Stimulated activated naive CD8-positive, alpha-beta T cell treated with anti-CD3 and anti-CD28 coated beads, Interleukin-15, Interleukin-2, amounts not matched to agents 100 U/mL and 50 U/mL, for 24 hours (primary cell): ENCODE measurements around the gene ADAMTS17.

ENCODE experiments used
- ATAC-seq: fragments of 150-1000 bp; cut with Tn5 transposase; one replicate; pipeline ENCODE4 v1.10.0; 2021
- DNase-seq: peaks from one replicate; pipeline ENCODE4 v3.0.0; 2021

The ADAMTS17 gene

GRCh38 chr15:100249096-100249815 is 92.5 kb downstream of the ADAMTS17 start:
- no peak for DNase-seq

GRCh38 chr15:100248236-100248635 is 93.5 kb downstream of the ADAMTS17 start:
- ATAC-seq (no peak), DNase-seq (no peak)

More at GRCh38 chr15:100249096-100249815, 92.5 kb downstream of the ADAMTS17 start:
- no peak for ATAC-seq

GRCh38 chr15:100247228-100248225 is 94.2 kb downstream of the ADAMTS17 start:
- ATAC-seq = no peak
- DNase-seq = no peak

- no peak for ATAC-seq
Observed at GRCh38 chr15:100245855-100246254, 95.9 kb downstream of the ADAMTS17 start.

DNA sequence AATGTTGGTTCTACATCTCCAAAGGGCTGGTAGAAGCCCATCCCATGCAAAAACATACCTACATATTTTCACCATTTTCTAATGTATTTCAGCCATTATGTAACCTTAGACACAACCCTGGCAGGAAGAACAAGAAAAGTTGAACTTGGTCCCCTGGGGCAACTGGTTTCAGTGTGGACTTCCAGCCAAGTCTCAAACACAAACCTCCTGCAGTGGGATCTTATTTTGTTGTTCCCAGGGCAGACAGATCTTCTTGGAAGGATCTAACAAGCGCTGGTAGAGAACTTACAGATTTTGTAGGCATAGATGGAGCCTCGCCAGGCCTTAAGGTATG is 96.3 kb downstream of the ADAMTS17 start:
- no peak for DNase-seq

More at GRCh38 chr15:100245855-100246254, 95.9 kb downstream of the ADAMTS17 start:
- no peak for DNase-seq

GRCh38 chr15:100244796-100245486 is 96.8 kb downstream of the ADAMTS17 start:
- ATAC-seq = no peak
- no peak for DNase-seq

More for the DNA sequence above, 96.3 kb downstream of the ADAMTS17 start:
- ATAC-seq = no peak

DNA sequence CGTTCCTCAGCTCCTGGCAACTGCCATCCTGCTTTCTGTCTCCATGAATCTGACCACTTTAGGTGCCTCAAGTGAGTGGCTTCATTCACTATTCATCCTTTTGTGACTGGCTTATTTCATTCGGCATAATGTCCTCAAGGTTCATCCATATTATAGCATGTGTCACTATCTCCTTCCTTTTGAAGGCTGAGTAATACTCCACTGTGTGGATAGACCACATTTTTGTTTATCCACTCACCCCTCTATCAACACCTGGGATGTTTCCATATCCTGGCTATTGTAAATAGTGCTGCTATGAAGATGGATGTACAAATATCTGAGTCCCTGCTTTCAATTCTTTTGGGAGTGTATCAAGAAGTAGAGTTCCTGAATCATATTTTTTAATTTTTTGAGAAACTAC is 98.8 kb downstream of the ADAMTS17 start:
- ATAC-seq (no peak), DNase-seq (no peak)

GRCh38 chr15:100241572-100242482 is 99.9 kb downstream of the ADAMTS17 start:
- no peak for DNase-seq

GRCh38 chr15:100236981-100237720 is 104.6 kb downstream of the ADAMTS17 start:
- DNase-seq (no peak), ATAC-seq (no peak)

More at GRCh38 chr15:100241572-100242482, 99.9 kb downstream of the ADAMTS17 start:
- ATAC-seq = no peak

- ATAC-seq (no peak), DNase-seq (no peak)
Observed at GRCh38 chr15:100235030-100235617, 106.7 kb downstream of the ADAMTS17 start.

- no peak for DNase-seq
- ATAC-seq = no peak
Observed at GRCh38 chr15:100234158-100235029, 107.4 kb downstream of the ADAMTS17 start.

DNA sequence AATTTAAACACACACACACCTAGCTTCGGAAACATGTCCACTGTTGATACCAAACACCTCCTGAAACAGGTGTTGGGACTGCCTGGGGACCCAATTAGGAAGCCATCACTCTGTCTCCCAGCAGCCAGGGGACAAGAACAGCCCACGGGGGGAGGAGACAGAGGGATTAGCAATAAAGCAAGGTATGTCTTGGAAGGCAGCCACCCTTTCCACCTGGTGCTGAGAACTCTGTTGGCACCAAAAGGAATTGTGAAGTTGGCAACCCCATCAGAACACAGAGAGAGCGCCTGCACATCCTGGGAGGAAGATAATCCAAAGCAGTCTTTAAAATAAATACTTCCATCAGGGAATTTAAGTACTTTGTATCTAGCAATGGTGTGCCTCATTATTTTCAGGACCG is 111.0 kb downstream of the ADAMTS17 start:
- ATAC-seq = no peak
- DNase-seq = no peak

DNA sequence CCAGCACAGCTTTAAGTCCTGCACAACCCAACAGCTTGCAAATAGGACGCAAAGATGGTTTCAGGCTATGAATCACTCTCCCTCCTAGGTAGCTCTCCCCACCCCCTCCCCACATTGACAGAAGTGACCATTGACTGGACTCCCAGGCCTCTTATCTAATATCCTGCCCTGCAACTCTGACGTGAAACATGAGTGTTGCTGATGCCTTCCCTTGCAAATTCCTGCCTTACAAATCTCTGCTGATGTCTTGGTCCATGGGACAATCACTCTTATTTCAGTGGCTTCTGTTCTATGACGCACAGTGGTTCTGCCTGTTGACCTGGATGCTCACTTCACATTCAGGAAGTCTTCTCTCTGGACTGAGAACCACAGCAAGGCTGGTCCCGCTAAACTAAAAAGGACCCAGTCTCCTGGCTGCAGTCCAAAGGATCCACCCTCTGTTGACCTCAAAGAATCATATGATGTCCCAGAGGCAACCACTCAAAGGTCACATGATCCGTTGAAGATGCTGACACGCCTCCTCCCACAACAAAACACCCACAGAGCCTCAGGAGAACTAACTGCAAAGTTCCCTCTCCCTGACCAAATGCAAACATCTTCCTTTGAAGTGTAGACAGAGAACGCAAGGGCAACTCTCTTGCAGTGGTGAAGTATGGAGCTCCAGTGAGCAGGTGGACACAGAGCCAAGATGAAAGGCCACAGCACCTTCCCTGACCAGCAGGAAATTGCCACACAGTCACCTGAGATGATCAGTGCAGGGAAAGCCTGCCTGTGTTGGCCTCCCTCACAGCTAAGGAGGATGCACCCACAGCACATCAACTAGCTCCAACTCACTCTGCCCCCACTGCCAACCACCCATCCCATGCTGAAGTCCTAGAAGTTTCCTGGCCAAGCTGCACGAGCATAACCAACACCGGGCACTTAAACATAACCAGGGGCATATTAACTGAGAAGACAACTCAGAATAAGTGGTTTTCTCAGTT is 112.3 kb downstream of the ADAMTS17 start:
- ATAC-seq = no peak
- DNase-seq = peak; percentile 7

DNA sequence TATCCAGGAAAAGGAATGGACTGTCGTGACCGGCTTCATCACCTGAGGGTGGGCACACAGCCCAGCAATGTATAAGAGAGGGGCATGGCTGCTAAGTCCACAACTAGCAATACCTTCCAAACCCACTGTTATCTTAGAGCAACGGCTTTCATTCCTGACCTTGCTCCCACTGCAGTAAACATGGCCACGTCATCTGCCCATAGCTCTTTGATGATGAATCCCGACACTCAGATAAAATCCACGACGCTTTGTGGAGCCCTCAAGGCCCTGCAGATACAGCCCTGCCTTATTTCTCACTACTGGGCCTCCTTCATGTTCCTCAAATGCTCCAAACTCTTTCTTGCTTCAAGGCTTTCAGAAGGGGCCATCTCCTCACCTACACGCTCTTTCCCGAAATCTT is 114.0 kb downstream of the ADAMTS17 start:
- ATAC-seq = no peak
- no peak for DNase-seq

- ATAC-seq = no peak
- DNase-seq = no peak
Observed at GRCh38 chr15:100226107-100226506, 115.7 kb downstream of the ADAMTS17 start.

GRCh38 chr15:100224206-100225185 is 117.3 kb downstream of the ADAMTS17 start:
- no peak for ATAC-seq
- no peak for DNase-seq

DNA sequence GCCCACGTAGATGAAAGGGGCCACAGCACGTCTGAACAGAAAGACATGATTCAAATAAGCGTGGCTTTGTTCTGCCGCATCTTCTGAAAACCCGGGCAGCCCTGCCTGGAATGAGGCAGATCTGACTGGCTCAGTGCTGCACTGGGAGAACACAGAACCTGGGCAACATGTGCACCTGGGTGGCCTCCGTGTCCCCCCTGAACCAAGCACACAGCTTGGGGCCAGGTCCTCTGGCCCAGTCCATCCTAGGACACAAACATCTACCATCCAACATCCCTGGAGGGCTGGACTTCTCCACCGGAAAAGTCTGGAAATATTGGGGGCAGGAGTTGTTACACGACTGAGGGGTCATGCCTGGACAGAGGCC is 119.4 kb downstream of the ADAMTS17 start:
- DNase-seq (no peak), ATAC-seq (no peak)
